K562 (cell line): ENCODE data around the gene DNAJC18. TPM values are rescaled to one million over a fixed set of nuclear protein-coding genes. Genes with fewer than 3 reads are reported as not detected.
A peak's percentile ranks its signal among the peaks of the same experiment; 100 is the strongest.

Source experiments
- ATAC-seq: fragments of 200-7000 bp; cut with Tn5 transposase; 3 replicates; pipeline ENCODE4 v1.9.1; 2020; ENCODE audit warnings: moderate library complexity
- BruUV-seq: library from RNA; stranded (reverse); fragments of 400-500 nt; replicated peaks from 2 replicates; lab custom pipeline; 2021; lab: Mats Ljungman, UMichigan
- CTCF ChIA-PET: fragments of 300-600 bp; formaldehyde crosslinking; extraction: SDS; loops from one replicate; lab custom pipeline; 2021; ENCODE audit warnings: low intra/inter-chr PET ratio; lab: Yijun Ruan, JAX
- POLR2A ChIA-PET: fragments of 300-600, 350-650 bp; sonication (Branson Sonifier 250); formaldehyde crosslinking; extraction: SDS; loops from one replicate; lab custom pipeline; 2021; ENCODE audit warnings: antibody characterized with exemption, inconsistent platforms; lab: Yijun Ruan, JAX
- DNase-seq, 4 experiments: peaks; one replicate each; pipeline versions ENCODE4 v3.0.0 to v3.0.0-alpha.2; 2011 to 2018; ENCODE audit warnings: low spot score in 3 of 4, mixed read lengths in 3 of 4; ENCODE audit errors: extremely low read depth in 1 of 4
- FAIRE-seq: peaks from 2 replicates; lab custom pipeline; 2011; peaks lifted over from hg19 to GRCh38; lab: Jason Lieb, UNC
- H2AFZ ChIP-seq: 2 replicates; pipeline ENCODE4 v1.6.0; 2011; ENCODE audit warnings: low read depth, low read length, control low read depth, inconsistent platforms
- H3K27ac ChIP-seq: fragments of 200-600 bp; 3 replicates; pipeline ENCODE4 v1.8.0; 2011; ENCODE audit warnings: low read depth, mild to moderate bottlenecking, control low read depth, inconsistent platforms, low read length, moderate library complexity, mixed read lengths; ENCODE audit errors: extremely low read depth
- H3K27me3 ChIP-seq, 2 experiments: fragments of 300-600 bp in 1 of 2; 2 replicates in 1 of 2; 3 replicates in 1 of 2; pipeline versions ENCODE4 v1.6.0 to v1.8.0; 2011; ENCODE audit warnings: inconsistent platforms in 2 of 2, low read length in 2 of 2, mild to moderate bottlenecking in 1 of 2, mixed read lengths in 1 of 2, moderate library complexity in 1 of 2; ENCODE audit not compliant: control insufficient read depth in 2 of 2, insufficient read depth in 2 of 2
- H3K36me3 ChIP-seq: fragments of 300-600 bp; 3 replicates; pipeline ENCODE4 v1.8.0; 2011; ENCODE audit warnings: mild to moderate bottlenecking, low read length, inconsistent platforms; ENCODE audit not compliant: control insufficient read depth, insufficient read depth
- H3K4me1 ChIP-seq, 2 experiments: fragments of 200-600 bp in 1 of 2; replicated peaks in 1 of 2; 2 replicates in 1 of 2; 3 replicates in 1 of 2; pipeline versions ENCODE4 v1.5.1 to v1.8.0; 2011; ENCODE audit warnings: inconsistent platforms in 2 of 2, low read length in 2 of 2, mild to moderate bottlenecking in 1 of 2, mixed read lengths in 1 of 2, moderate library complexity in 1 of 2; ENCODE audit not compliant: control insufficient read depth in 2 of 2, insufficient read depth in 2 of 2
- H3K4me2 ChIP-seq: 2 replicates; pipeline ENCODE4 v1.6.1; 2011; ENCODE audit warnings: low read length, control low read depth, inconsistent platforms, mixed read lengths; ENCODE audit not compliant: insufficient read depth
- H3K4me3 ChIP-seq: fragments of 200-600 bp; sonication (generic), shearing (Covaris generic); 2 replicates; pipeline ENCODE4 v1.5.1; 2016; ENCODE audit warnings: control low read depth, inconsistent platforms
- H3K79me2 ChIP-seq: fragments of 200-600 bp; 3 replicates; pipeline ENCODE4 v1.8.0; 2011; ENCODE audit warnings: low read length, inconsistent platforms; ENCODE audit not compliant: control insufficient read depth, insufficient read depth
- H3K9ac ChIP-seq, 2 experiments: 2 replicates each; pipeline versions ENCODE4 v1.6.0 to v1.6.1; 2011; ENCODE audit warnings: low read depth in 2 of 2, low read length in 2 of 2, control low read depth in 1 of 2, inconsistent platforms in 1 of 2, mild to moderate bottlenecking in 1 of 2, mixed read lengths in 1 of 2; ENCODE audit not compliant: insufficient read depth in 1 of 2
- H3K9me1 ChIP-seq: one replicate; pipeline ENCODE4 v1.6.0; 2011; ENCODE audit warnings: inconsistent platforms, mild to moderate bottlenecking, low read length, moderate library complexity; ENCODE audit not compliant: control insufficient read depth, insufficient read depth
- H3K9me3 ChIP-seq: replicated peaks from 2 replicates; pipeline ENCODE4 v1.5.1; 2011; ENCODE audit warnings: low read depth, low read length, inconsistent platforms; ENCODE audit not compliant: control insufficient read depth, insufficient read depth
- H4K20me1 ChIP-seq: replicated peaks from 2 replicates; pipeline ENCODE4 v1.6.1; 2011; ENCODE audit warnings: low read length, inconsistent platforms, mixed read lengths; ENCODE audit not compliant: control insufficient read depth, insufficient read depth
- ADNP ChIP-seq: fragments of 200-800 bp; sonication (Bioruptor generic); IDR thresholded peaks from 2 replicates; pipeline ENCODE4 v1.6.1; 2016; ENCODE audit warnings: missing genetic modification characterization, missing compliant biosample characterization
- BCOR ChIP-seq: fragments of 450-650 bp; IDR thresholded peaks from 2 replicates; pipeline ENCODE4 v1.6.1; 2016
- CHD1 ChIP-seq: fragments of 200-600 bp; sonication (generic); IDR thresholded peaks from one replicate; pipeline ENCODE4 v1.6.1; 2012; ENCODE audit warnings: mild to moderate bottlenecking, moderate library complexity, low read length, inconsistent platforms
- ELK1 ChIP-seq: sonication (generic); formaldehyde crosslinking; IDR thresholded peaks from 2 replicates; pipeline ENCODE4 v1.8.1; 2022; ENCODE audit warnings: missing genetic modification reagents
- KDM1A ChIP-seq, 2 experiments: fragments of 450-650 bp; IDR thresholded peaks; 2 replicates each; pipeline ENCODE4 v1.6.1; 2016; ENCODE audit warnings: mild to moderate bottlenecking in 2 of 2
- KLF1 ChIP-seq: fragments of 450-650 bp; IDR thresholded peaks from 2 replicates; pipeline ENCODE4 v1.6.1; 2016; ENCODE audit warnings: missing genetic modification characterization, missing compliant biosample characterization
- LCOR ChIP-seq: sonication (generic); formaldehyde crosslinking; IDR thresholded peaks from 2 replicates; pipeline ENCODE4 v1.8.0; 2022; ENCODE audit warnings: mild to moderate bottlenecking, missing genetic modification reagents
- TAF7 ChIP-seq: fragments of 450-650 bp; IDR thresholded peaks from 2 replicates; pipeline ENCODE4 v1.6.1; 2016; ENCODE audit warnings: missing genetic modification characterization, missing compliant biosample characterization
- USF1 ChIP-seq: sonication (generic); formaldehyde crosslinking; IDR thresholded peaks from 2 replicates; pipeline ENCODE4 v1.9.0; 2022; ENCODE audit warnings: mild to moderate bottlenecking, missing genetic modification reagents
- ZHX1 ChIP-seq: fragments of 150-350 bp; conservative IDR thresholded peaks from 2 replicates; pipeline ENCODE4 v1.6.1; 2014; ENCODE audit warnings: low read length
- ZNF263 ChIP-seq: sonication (generic); formaldehyde crosslinking; IDR thresholded peaks from 2 replicates; pipeline ENCODE4 v1.8.0; 2022; ENCODE audit warnings: mild to moderate bottlenecking, missing genetic modification reagents, borderline replicate concordance
- ZSCAN29 ChIP-seq: fragments of 450-650 bp; IDR thresholded peaks from 2 replicates; pipeline ENCODE4 v1.6.1; 2017
- WGBS: fragments of 100-300 bp; shearing (Covaris generic); methylation state at CpG from one replicate; pipeline ENCODE4 v1.1.6; 2016; ENCODE audit warnings: low coverage, mixed read lengths; ENCODE audit not compliant: insufficient coverage; ENCODE audit errors: missing lambda C conversion rate; 5-methylcytosine and 5-hydroxymethylcytosine counted together
- in situ Hi-C: fragments of 300-500 bp; cut with MboI; formaldehyde crosslinking; loops from 4 replicates; pipeline ENCODE4 v1.15.0; 2018; ENCODE audit warnings: inconsistent platforms, mixed read lengths
- intact Hi-C: fragments of 100-400 bp; cut with micrococcal nuclease; formaldehyde crosslinking; loops from 2 replicates; pipeline ENCODE4 v1.14.2; 2022
- polyA plus RNA-seq, 8 experiments: library from polyadenylated mRNA; depleted of rRNA in 4 of 8; stranded (reverse) in 5 of 8; unstranded in 3 of 8; fragments of >200 nt; fragmentation: Nextera tagmentation in 2 of 8; fragmentation: Illumina TruSeq in 1 of 8; extraction: Ambion mirVana in 2 of 8; extraction: Trizol in 1 of 8; gene quantifications; 2 replicates each; pipeline versions ENCODE4 v1.2.1 to v1.2.3, GENCODE V29; 2011 to 2014; ENCODE audit warnings: inconsistent platforms in 1 of 8, missing spikeins in 1 of 8
- total RNA-seq, 7 experiments: library from RNA; depleted of rRNA in 6 of 7; stranded (reverse); fragments of >200 nt in 6 of 7; fragmentation: Illumina TruSeq in 2 of 7; extraction: Trizol in 2 of 7; gene quantifications; 2 replicates each; pipeline versions ENCODE4 v1.2.1 to v1.2.3, GENCODE V29; 2011 to 2021; ENCODE audit warnings: low replicate concordance in 1 of 7

Gene DNAJC18
- total and polyA plus RNA-seq, 9 of the 15 experiments (the other 6 are each of a cell fraction or from before 2014, with no cell fraction given), result 1.5 to 13.3 (median 7.5) TPM

GRCh38 chr5:139389701-139390638 is 49.4 kb downstream of the DNAJC18 start, which contains the start of gene MZB1:
Gene MZB1, minus strand, starts transcription at chr5:139389913. Its CDS starts 57 bp downstream, at chr5:139389856.
- peak within 1 kb of the TSS in 1 of 2 experiments; percentile 55; a peak in 2 of 4 replicates for H3K9ac ChIP-seq
- H3K4me3 ChIP-seq, result no peak within 1 kb of the TSS
- H4K20me1 ChIP-seq, result no peaks in the 10 kb centered on the region
- in situ Hi-C loops, result no loop called here
- intact Hi-C loops, result no loop called here
- H3K4me2 ChIP-seq, result no peak within 1 kb of the TSS
- H3K27me3 ChIP-seq, result no peaks in the 10 kb centered on the region
- TF ChIP-seq ZNF263 (CRISPR knock-in tag) (peak; percentile 76; the same call in 1 of the 2 replicates), TAF7 (tag) (no peak), BCOR (peak; percentile 22; the same call in 1 of the 2 replicates), KLF1 (tag) (no peak), ELK1 (CRISPR knock-in tag) (no peak), ADNP (tag) (no peak), KDM1A (IDR thresholded peaks at IDR 0.05) (peak in 1 of 2 experiments; percentile 34; a peak in 1 of 4 replicates), ZSCAN29 (no peak), ZHX1 (no peak), LCOR (CRISPR knock-in tag) (no peak), CHD1 (no peak), USF1 (CRISPR knock-in tag) (peak; percentile 17; the same call in 1 of the 2 replicates)
- ChIA-PET POLR2A (interaction anchor here (0.7 kb wide), 1 partner anchor 92 kb away, joined by 5 read pairs; no protein-coding TSS in a partner anchor), CTCF (no interaction called here)
- BruUV-seq, result no TSS peak
- H3K9me1 ChIP-seq, result no peaks in the 10 kb centered on the region
- ATAC-seq (no peak), FAIRE-seq (no peak), DNase-seq (no peak)
- WGBS, result 33% methylated on average over 10 of the region's 11 CpGs
- no peak within 1 kb of the TSS for H2AFZ ChIP-seq
- H3K27ac ChIP-seq, result no peak within 1 kb of the TSS
- H3K9me3 ChIP-seq, result no peaks in the 10 kb centered on the region; the same call in none of the 2 replicates
- H3K36me3 ChIP-seq, result no peaks in the 10 kb centered on the region
- H3K79me2 ChIP-seq, result no peaks in the 10 kb centered on the region
- H3K4me1 ChIP-seq, result peaks cover 6 to 24% of the 10 kb centered on the region in 2 experiments; a peak in 3 of 5 replicates
